GM03348 (cell line): ENCODE measurements around the gene C10orf53.

ENCODE experiments used
- DNase-seq: peaks from one replicate; pipeline ENCODE4 v3.0.0; 2012; ENCODE audit warnings: low spot score

C10orf53 gene

GRCh38 chr10:49679480-49679893, at the start of gene C10orf53:
C10orf53 (plus strand) TSS chr10:49679651; CDS start chr10:49679698, 47 bp downstream.
- DNase-seq = peak; percentile 51

GRCh38 chr10:49631975-49632374, 47.5 kb upstream of the C10orf53 start:
- DNase-seq = no peak

- DNase-seq = no peak
Observed at GRCh38 chr10:49632406-49633317, 46.8 kb upstream of the C10orf53 start.

- no peak for DNase-seq
Observed at GRCh38 chr10:49633327-49634068, 46.0 kb upstream of the C10orf53 start.

- DNase-seq = no peak
Observed at GRCh38 chr10:49634069-49634660, 45.3 kb upstream of the C10orf53 start.

GRCh38 chr10:49642311-49642710, 37.1 kb upstream of the C10orf53 start:
- DNase-seq = no peak

- no peak for DNase-seq
Observed at GRCh38 chr10:49643241-49644034, 36.0 kb upstream of the C10orf53 start.

GRCh38 chr10:49644035-49644646, 35.3 kb upstream of the C10orf53 start:
- no peak for DNase-seq

- no peak for DNase-seq
Observed at GRCh38 chr10:49645417-49645816, 34.0 kb upstream of the C10orf53 start.

GRCh38 chr10:49645871-49646870, 33.3 kb upstream of the C10orf53 start:
- no peak for DNase-seq

GRCh38 chr10:49647554-49647953, 31.9 kb upstream of the C10orf53 start:
- DNase-seq = no peak

GRCh38 chr10:49647985-49648795, 31.3 kb upstream of the C10orf53 start:
- DNase-seq = no peak

- peak; percentile 40 for DNase-seq
Observed at GRCh38 chr10:49649294-49649693, 30.2 kb upstream of the C10orf53 start.

- DNase-seq = no peak
Observed at GRCh38 chr10:49649936-49650723, 29.3 kb upstream of the C10orf53 start.

GRCh38 chr10:49650724-49651034, 28.8 kb upstream of the C10orf53 start:
- DNase-seq = no peak

GRCh38 chr10:49651039-49651835, 28.2 kb upstream of the C10orf53 start:
- DNase-seq = no peak

GRCh38 chr10:49651917-49652316, 27.5 kb upstream of the C10orf53 start:
- no peak for DNase-seq
